Measurements from ENCODE around the gene BTBD18.

BTBD18 gene, protein sequence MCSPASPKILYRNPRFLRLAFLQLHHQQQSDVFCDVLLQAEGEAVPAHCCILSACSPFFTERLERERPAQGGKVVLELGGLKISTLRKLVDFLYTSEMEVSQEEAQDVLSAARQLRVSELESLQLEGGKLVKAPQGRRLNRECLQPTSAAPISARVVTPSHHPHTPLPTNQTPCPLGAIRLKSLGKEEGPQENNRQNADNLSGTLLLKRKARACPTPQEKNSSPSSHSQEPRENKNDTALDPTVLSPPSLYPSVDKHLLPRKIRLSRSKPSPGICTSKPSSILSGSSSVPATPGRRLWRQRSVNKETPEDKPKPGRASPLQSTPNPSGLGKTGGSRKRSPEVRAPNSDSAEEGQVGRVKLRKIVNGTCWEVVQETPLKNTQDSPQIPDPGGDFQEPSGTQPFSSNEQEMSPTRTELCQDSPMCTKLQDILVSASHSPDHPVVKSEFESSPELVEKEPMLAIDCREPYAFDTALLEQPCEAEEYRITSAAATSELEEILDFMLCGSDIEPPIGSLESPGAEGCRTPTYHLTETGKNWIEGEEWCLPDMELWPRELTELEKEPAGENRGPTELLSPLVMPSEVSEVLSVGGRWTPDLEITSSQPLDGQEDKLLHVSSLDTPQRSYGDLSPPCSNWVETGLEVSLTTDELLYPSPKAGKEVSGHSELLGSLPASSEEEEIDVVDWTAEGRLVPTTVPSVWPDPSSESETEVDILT

DNA sequence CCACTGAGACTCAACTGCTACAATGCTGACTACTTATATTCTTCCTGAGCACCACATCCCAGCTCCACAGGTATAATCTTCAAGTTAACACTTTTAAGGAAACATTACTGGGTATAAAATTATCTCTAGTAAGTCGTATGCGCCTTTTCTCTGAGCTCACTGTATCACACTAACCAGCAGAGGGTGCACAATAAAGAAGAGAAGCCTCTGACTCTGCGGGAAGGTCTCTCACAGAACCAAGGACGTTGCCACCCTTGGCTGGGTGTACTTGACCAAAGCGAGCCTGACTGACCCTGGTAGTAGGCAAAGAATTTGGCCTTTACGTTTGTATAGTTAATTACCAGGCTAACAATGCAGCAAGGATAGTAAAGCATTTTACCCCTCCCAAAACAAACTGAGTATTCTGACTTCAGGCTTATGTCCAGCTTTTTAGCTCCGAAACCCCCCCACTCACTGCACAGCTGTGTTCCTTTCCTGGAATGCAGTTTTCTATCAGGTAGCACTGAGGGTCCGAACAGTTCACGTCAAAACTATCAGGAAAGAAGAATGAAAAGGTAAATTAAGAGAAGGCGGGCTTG lies at the start of gene BTBD18:
BTBD18 (minus strand) TSS at position 144 of the 578 bp plus-strand sequence. CDS start 631 bp downstream, outside the sequence.
- FAIRE-seq, result no peak

DNA sequence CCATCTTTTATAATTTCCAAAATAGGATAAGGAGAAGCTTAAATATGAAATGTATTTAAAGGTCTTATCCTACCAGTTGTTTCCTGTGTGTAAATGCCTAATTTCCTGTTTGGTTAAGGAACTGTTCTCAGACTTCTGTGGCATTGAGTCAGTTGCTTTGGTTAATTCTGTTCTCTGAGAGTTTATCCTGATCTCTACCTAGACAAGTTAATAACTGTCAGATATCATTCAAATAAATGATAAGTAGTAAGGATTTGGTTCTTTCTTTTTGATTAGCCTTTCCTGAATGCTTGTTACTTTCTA lies 49.5 kb upstream of the BTBD18 start:
- no peak for FAIRE-seq

DNA sequence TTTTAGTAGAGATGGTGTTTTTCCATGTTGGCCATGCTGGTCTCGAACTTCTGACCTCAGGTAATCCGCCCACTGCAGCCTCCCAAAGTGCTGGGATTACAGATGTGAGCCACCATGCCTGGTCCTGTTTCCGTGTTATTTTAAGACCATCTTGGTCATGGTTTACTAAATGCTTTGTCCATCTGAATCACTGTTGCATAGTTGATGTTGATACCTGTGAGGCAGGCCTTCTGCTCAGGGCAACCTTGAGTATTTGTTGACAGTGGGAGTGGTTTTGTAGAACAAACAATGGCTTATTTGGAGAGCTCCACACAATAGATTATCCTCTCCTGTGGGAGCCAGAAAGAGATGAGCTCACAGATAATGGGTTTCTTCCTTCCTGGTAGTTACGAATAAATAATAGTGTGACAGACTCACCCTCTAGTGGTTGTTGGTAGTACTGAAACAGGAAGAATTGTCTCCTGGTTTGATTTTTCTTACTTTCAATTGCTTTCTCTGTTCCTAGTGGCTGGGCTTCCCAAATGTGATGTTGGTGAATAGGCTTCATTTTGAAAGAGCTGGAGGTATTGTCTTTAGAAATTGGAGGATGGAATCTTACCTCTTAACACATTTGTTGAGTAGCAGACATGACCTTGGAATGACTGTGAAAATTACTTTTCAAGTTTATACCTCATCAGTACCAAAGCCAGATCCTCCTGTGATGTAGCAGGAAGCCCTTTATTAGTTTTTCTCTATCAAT lies 49.0 kb upstream of the BTBD18 start:
- no peak for FAIRE-seq

DNA sequence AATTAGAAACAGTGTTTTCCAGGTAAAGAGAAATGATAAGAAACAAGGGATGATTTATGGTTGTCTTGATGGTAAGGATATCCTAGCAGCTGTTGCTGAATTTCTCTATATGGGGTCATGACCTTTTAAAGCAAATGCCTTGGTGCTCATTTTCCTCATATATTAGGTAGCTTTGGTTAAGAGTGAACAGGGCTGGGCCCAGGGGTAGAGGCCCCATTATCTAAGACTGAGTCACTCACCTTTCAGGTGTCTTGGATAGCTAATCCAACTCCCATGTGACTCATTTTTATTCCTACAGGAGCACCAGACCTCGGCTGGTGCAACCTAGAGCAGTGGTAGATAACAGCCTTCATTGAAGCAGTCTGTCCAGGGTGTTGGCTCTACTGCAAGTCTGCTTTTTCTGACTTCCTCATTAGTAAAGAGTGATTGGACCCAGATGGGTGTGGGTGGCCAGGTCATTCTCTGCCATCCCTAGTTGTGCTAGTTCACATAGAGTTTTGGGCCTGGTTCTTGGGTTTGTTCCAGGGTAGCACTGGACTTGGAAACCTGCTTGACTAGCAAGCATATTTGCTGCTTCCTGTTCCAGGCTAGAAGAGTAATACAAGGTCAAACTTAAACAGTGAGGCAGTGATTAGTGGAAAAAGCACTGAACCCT lies 47.4 kb upstream of the BTBD18 start:
- FAIRE-seq, result no peak

DNA sequence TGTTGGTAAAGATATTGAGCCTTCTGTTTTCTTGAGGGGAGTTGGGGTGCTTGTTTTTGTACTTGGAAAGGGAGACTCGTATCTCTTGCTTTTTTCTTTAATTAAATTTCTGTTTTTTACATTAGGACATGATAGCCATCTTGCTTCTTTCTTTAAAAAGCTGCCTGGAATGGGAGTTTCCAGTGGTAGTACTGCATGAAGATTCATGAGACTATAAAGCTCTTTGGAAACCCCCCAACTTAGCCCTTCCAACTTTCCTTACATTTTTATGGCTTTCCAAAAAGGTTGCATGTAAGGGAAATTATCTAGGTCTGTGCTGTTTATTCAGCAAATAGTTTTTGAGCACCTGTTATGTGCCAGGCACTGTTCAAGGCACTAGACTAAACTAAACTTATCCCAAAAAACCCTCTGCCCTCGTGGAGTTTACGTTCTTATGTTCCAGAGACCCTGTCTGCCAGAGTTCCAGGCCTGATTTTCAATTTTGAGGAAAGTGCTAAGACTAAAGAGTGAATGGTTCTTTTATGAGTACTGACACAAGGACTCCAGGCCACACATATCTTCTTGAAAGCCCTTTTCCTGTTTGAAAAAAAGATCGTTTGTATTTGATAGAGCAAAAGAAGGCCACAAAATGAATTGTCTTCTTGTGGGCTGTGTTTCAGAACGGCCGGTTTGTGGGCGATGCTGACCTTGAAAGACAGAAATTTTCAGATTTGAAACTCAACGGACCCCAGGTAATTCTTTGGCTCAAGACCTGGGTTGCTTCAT lies 41.9 kb upstream of the BTBD18 start:
- FAIRE-seq, result no peak

DNA sequence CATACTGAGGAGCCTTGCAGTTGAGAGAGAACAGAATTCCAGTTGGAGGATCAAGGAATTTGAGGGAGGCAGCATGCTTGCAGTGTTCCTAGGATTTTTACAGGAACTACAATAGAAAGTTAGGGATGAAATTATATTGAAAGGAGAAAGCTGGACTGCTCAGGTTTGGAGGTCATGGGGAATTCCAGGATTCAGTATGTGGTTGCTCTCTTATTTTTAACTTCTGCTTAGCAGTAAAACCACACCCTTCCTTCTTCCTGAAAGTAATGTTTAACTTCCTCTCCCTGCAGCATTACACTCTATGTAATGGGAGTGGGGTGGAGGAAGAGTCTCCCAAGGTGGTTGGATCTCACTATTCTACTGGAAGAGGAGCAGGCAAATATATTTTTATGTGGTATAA lies 41.3 kb upstream of the BTBD18 start:
- FAIRE-seq, result no peak

DNA sequence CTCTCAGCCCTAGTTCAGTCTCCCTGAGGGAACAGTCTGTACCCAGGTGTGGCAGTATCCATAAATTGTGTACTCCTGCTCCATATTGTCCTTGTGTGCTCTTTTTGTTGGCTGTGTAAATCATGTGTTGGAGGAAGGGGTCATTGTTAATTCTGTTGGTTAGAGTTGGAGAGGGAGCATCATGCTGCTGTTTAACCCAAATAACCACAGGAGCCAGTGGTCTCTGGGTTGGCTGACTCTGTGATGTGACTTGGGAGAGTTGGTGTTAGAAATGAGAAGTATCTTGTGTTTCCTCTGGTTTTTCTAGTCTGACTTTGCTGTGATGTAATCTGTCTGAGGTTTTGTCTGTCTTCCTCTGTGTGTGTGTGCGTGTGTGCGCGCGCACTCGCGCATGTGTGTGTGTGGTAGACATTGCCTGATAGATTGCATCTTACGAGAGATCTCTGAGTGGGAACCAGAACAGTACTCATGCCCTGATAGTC lies 40.5 kb upstream of the BTBD18 start:
- no peak for FAIRE-seq

DNA sequence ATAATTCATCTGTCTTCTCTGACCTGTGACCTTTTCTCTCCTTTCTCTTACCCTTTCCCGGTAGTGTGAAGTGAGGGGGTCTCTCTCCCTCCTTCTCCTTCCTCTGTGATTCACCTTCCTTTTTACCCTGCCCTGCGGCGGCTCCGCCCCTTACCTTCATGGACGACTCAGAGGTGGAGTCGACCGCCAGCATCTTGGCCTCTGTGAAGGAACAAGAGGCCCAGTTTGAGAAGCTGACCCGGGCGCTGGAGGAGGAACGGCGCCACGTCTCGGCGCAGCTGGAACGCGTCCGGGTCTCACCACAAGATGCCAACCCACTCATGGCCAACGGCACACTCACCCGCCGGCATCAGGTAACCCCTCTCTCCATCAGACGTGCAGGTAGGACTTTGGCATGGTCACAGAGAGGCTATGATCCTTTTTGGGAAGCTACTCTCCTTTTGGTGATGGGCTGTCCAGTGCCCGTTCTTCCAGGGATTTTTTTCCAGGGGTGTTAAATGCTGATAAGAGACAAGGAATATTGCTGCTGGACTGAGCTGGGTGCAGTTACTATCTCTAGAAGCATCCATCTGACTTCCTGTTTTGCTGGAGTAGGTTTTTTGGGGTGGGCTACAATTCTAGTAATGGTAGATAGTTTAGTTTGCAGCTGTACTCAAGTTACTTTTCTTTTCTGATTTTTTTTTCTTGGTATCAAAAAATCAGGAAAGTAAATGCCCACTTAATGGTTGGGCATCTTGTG lies 39.9 kb upstream of the BTBD18 start:
- FAIRE-seq, result no peak

DNA sequence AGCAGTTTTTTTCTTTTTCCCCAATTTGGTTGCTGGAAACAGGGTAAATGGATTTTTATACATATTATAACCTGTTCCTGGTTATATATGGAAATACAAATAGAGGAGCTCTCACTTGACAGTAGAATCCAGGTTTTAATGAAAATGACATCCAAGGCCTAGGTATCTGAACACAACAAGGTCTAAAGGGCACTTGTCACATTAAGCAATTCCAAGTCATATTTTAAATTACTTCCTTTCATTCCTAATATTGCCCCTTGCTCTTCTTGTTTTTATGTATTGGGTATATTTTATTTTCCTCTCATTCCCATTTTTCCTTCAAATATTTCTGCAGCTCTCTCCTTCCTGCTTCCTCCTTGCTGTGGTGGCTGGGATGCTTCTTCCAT lies 37.1 kb upstream of the BTBD18 start:
- FAIRE-seq, result no peak

DNA sequence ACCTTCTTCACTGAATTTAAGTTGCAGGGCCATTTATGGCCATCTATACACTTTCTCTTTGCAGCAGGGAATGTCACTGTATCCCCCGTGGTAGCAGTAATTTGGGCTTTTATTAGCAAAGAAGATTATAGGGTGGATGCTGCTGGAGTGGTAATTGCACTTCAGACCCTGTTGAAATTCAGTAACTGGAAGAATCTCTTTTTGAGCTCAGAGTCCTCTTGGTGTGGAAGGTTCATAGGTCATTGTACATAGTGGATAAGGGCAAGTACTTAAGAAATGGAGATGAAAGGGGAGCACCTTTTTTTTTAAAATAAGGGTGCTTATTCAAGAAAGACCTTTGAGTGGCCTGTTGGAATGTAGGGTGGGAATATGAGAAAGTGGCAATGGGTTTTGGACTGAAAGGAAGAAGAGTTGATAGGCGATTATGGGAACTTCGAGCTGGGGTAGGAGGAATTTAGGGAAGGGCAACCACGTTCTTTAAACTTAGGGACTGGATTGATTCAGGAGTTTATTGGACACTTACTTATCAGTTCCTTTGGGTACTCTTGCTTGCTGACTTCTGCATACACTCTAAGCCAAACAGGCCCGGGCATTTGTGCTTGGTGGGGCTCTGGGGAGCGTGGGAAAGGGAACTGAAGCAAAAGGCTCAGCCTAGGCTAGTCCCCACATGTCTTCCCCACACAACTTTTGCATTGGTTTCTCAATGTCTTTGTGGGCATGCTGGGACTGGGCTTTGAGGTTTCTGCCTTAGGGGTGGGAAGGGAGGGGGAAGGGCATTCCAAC lies 36.5 kb upstream of the BTBD18 start:
- no peak for FAIRE-seq

DNA sequence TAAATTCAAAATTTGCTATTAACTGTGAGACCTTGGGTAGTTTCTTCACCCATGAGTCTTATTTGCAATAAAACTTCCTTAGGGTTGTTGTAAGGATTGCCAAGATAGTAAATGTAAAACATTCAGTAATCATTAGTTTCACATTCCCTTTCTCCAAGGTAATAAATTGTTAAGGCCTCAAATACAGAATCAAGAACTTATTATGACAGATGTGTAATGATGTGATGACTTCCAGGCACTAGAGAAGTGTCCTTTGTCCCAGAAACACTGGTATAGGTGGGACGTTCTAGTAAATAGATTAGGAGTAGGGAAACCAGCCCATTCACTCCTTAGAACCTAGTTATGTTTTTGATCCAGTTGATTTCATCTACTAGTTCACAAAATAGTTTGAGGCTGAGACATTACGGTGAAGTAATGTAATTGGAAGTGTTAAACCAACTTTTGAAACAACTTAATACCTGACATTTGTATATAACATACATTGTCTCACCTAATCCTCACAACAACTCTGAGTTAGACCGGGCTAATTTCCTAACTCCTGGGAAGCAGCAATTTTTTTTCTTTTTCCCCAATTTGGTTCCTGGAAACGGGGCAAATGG lies 35.5 kb upstream of the BTBD18 start:
- FAIRE-seq, result no peak

DNA sequence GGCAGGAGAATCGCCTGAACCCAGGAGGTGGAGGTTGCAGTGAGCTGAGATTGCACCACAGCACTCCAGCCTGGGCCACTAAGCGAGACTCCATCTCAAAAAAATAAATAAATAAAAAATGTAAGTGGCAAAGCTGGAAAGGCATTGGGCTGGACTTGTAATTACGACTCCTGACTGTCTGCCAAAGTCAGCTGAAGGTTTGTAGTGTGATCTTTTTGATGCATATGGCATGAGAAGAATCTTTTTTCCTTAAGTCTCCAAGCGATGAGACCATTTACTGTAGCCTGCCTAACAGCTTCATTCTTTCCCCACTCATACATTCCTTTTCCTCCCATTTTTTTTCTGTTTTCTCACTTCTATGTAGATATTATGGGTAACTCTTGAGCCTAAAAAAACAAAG lies 34.8 kb upstream of the BTBD18 start:
- no peak for FAIRE-seq

DNA sequence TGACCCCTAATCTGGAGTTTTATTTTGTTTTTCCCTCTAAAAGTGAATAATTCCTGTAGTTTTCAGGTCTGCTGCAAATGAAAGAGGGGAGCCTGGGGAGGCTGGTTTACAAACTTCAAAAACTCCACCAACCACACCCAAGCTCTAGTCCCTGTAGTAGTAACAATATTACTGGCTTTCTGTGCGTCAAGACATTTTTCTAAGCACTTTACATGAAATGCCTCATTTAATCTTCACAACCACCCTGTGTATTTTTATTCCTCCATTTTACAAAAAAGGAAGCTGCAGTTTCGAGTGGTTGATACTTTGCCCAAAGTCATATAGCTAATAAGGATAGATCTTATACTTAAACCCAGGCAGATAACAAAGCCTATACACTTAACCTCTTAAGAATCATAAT lies 33.5 kb upstream of the BTBD18 start:
- FAIRE-seq, result no peak

DNA sequence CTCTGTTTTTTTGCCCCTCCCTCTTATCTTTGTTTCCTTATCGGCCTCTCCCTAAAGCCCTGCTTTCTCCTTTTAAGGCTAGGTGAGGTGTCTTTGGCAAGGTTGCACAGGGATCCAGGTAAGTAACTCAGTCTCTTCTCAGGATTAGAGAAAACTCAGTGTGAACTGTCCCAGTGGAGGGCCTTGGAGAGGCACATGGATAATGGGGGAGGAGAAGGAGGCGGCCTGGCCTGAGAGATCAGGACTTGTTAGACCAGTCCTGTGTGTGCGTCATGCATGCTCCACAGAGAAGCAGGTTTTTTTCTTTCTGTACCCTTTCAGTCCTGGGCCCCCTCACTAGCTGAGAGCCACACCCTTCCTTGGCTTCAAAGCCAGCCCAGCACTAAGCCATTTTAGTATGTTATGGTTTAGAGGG lies 29.9 kb upstream of the BTBD18 start:
- FAIRE-seq, result no peak

DNA sequence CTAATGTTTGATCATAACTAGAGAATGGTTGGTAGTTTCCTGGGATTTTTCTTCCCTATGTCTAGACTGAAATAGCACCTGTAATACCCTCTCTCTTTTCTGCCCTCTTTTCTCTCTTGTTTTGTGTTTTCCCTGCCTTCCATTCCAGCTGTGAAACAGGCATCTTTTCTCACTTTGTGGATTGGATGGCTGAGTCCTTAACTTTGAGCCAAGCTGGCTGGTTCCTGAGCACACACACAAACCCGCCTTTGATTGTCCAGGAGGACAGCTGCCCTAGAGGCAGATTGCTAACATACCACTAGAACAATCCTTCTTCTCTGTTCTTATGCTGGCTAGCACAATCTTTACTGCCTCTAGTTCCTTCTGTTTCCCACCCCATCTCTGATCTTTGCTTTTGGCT lies 27.7 kb upstream of the BTBD18 start:
- no peak for FAIRE-seq

DNA sequence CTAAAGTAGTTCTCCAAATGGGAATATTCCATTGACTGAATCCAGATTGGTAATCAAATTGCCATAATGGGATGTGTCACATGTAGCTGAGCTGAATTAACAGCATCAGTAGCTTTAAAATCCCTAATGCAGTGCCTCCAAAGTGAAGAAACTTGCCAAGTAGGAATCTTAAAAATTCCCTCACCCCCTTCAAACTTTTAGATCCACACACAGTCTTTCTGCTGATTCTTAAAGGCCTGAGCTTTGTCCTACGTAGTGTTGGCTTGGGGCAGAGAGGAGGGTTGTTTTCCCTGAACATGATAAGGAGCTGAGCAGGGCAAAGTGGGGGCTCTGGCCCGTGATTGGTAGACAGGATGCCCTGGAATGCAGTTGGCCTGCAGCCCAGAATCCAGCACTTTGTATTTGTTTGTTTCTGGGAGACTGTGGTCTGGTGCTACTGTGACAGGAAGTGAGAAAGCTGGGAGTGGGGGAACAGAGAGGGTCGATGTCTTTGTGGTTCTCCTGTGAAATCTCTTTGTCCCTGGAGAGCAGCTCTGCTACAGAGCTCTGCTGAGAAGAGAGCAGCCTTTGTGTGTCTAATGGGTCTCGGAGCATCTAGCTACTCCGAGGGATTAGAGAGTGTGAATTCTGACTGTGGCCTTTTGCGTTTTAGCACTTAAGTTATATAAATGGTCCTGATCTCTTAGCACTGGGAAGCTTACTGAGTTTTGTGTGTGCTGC lies 26.9 kb upstream of the BTBD18 start:
- no peak for FAIRE-seq

DNA sequence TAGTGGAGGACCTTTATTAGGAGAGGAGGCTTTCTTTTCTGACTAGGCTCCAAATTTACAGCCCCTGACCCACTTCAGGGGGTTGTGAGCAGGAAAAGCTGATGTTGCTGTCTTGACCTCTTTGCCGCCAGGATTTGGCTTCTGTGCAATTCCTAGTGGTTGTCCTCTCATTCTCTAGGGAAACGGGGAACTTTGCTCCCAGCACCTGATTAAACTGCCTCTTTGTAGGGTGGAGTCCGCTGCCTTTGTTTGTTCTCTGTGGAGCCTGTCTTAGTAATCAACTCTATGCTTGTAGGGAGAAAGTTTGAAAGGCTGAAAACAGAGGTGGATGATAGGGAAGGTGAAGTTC lies 26.3 kb upstream of the BTBD18 start:
- no peak for FAIRE-seq

DNA sequence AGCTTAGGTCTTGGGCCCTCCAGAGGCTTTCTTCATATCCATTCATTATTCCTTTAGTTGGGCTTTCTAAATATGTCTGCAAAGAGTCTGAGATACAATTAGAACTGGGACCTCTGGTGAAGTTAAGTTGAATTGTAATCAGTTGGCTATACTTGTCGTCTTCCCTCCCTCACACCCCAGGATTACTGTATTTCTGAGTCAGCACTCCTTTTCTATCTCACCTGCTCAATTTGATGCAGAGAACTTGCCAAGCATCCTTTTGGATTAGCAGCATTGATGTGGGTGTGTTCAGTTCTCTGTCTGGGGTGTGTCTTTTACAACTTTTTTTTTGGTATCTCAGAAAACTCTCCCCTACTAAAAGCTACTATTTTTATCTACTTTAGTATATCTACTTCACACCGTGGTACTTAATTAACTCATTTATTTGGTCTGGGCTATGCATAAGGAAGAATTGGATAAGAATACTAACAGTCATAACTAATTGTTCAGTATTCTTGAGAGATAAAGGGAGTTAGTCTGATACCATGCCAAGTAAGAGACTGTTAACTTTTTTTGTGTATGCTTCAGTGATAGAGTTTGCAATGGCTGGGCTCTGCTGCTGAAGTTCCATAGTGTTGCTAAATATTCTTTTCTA lies 25.1 kb upstream of the BTBD18 start:
- FAIRE-seq, result no peak

DNA sequence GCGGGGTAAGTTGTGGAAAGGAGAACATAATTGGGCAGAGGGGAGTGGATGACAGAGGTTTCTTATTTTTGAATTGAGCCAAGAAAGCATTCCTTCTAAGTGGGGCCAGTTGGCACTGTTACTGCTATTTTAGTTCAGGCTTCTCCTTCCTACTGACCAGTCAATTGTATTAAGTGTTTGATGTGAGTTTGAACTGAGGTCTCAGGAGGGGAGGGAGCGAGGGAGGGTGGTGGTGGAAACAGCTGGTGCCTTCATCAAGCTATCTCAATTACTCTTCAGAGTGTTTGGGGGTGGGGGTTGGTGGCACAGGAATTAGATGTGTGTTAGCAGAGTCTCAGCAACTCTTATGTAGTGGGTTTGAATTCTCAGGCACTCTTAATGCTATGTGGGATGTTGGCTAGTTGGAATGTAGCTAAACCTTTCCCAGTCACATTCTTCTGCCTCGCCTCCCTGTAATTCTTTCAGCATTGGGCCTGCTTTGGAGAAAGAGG lies 24.5 kb upstream of the BTBD18 start:
- FAIRE-seq, result no peak
